Fibroblast of pulmonary artery (primary cell): Measurements from ENCODE around the gene YAP1.
A peak's percentile ranks its signal among the peaks of the same experiment; 100 is the strongest.

Experiments
- DNase-seq: peaks from one replicate; pipeline ENCODE4 v3.0.0-alpha.2; 2010; ENCODE audit warnings: low read depth
- H3K4me3 ChIP-seq: replicated peaks from 2 replicates; pipeline ENCODE4 v1.5.1; 2011; ENCODE audit warnings: low read depth, mild to moderate bottlenecking, control low read depth, low read length, moderate library complexity
- TF ChIP-seq, protein P1 (sequence below): IDR thresholded peaks from 2 replicates; pipeline ENCODE4 v1.5.1; 2011; ENCODE audit warnings: mild to moderate bottlenecking, control low read depth, low read length, inconsistent platforms; ENCODE audit errors: missing control alignments

YAP1 gene

DNA sequence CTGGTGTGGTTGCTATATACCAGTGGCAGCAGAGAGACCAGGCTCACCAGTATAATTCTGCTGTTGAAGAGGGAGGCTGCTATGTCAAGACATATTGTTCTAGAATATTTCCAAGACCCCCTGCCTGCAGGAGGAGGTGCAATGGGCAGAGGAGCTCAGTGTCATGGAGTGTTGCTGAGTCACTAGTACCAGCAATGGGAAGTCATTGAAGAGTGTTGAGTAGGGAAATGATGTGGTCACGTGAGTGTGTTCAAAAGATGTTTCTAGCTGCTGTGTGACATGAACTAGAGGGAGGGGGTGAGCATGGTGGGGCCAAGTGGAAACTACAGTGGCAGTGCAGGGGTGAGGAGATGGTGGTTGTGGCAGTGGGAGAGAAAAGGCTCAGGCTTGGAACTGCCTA lies 130.8 kb downstream of the YAP1 start:
- TF ChIP-seq, protein P1, sequence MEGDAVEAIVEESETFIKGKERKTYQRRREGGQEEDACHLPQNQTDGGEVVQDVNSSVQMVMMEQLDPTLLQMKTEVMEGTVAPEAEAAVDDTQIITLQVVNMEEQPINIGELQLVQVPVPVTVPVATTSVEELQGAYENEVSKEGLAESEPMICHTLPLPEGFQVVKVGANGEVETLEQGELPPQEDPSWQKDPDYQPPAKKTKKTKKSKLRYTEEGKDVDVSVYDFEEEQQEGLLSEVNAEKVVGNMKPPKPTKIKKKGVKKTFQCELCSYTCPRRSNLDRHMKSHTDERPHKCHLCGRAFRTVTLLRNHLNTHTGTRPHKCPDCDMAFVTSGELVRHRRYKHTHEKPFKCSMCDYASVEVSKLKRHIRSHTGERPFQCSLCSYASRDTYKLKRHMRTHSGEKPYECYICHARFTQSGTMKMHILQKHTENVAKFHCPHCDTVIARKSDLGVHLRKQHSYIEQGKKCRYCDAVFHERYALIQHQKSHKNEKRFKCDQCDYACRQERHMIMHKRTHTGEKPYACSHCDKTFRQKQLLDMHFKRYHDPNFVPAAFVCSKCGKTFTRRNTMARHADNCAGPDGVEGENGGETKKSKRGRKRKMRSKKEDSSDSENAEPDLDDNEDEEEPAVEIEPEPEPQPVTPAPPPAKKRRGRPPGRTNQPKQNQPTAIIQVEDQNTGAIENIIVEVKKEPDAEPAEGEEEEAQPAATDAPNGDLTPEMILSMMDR = no peak
- DNase-seq = no peak
- no peak overlapping the region for H3K4me3 ChIP-seq

DNA sequence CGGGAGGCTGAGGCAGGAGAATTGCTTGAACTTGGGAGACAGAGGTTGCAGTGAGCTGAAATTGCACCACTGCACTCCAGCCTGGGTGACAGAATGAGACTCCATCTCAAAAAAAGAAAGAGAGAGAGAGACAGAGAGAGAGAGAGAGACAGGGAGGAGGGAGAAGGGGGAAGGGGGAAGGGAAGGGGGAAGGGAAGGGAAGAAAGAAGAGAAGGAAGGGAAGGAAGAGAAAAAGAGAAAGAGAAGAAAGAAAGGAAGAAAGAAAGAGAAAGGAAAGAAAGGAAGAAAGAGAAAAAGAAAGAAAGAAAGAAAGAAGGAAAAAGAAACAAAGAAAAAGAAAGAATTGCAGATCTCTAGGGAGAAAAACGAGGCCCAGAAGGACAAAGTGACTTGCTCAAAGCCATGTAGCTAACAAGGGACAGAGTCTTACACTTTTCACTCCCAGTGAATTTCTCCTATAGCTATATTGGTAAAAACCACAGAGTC lies 133.2 kb downstream of the YAP1 start:
- DNase-seq = no peak
- TF ChIP-seq, protein P1 = no peak

DNA sequence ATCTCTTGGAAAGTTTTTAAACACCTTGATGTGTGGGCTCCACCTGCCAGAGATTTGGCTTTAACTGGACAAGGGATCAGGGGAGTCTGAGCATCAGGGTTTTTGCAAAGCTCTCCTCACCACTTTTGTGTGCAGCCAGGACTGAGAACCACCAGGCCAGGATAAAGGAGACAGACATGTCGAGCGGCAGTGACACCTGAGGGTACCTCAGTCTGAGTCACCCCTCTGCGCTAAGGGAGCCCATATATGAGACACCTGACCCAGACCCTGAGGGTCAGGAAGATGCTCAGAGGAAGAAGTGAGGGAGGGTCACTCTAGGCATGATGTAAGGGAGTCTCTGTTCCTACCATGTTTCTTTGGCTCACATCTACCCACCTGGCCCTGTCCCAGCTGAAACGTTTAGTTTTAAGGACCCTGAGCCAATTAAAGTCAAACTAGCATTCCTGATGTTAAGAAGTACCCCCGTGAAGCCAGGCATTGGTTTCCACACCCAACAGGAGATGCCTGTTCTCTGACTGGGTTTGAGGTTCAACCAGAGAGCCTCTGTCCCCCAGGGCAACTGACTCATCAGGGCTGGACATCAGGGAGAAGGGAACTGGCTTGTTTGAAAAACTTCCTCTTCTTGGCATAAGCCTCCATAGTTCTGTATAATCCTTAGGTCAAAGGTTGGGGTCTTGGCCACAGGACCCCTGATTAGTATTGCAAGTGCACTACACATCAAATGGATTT lies 134.6 kb downstream of the YAP1 start:
- DNase-seq = peak; percentile 51
- H3K4me3 ChIP-seq = no peak overlapping the region
- TF ChIP-seq, protein P1 = no peak

More for the DNA sequence above, 133.2 kb downstream of the YAP1 start:
- no peak overlapping the region for H3K4me3 ChIP-seq

DNA sequence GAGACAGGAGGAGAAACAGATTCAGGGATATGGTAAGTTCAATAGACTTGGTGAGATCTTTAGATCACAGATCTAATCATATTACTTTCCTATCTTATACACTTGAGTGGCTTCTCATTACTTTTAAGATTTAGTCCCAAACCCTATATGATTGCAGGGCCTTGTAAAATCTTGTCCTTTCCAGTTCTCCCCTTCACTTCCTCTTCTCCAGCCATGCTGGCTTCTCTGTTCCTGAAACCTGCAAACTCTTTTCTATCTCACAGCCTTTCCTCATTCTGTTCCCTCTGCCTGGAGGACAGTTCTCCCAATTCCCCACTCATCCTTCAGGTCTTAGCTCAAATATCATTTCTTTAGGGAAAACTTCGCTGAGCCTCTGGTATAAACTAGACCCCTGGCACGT lies 141.2 kb downstream of the YAP1 start:
- DNase-seq = no peak
- TF ChIP-seq, protein P1 = no peak
- H3K4me3 ChIP-seq = no peak overlapping the region

DNA sequence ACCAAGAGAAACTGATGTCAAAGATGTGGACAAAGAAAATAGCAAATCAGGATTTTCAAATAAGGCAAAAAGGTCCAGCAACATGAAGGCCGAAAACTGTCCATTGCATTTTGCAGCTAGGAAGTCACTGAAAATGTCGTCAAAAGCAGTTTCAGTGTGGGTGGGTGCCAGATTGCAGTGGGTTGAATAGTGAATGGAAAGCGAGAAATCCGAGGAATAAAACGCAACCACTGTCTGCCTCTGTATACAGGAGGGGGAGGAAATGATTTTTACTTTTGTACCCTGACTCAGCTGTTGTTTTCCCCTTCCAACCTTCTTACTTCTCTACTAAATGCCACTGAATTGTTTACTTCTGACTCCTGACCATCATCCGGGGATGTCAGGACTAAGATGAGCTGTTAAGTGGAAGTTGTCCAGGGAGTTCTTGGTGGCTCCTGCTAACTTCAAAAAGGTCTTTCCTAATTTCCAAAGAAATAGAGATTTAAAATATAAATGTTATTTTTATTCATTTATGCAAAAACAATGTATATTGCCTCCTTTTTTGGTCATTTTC lies 142.2 kb downstream of the YAP1 start:
- DNase-seq = no peak
- H3K4me3 ChIP-seq = no peak overlapping the region
- TF ChIP-seq, protein P1 = no peak

DNA sequence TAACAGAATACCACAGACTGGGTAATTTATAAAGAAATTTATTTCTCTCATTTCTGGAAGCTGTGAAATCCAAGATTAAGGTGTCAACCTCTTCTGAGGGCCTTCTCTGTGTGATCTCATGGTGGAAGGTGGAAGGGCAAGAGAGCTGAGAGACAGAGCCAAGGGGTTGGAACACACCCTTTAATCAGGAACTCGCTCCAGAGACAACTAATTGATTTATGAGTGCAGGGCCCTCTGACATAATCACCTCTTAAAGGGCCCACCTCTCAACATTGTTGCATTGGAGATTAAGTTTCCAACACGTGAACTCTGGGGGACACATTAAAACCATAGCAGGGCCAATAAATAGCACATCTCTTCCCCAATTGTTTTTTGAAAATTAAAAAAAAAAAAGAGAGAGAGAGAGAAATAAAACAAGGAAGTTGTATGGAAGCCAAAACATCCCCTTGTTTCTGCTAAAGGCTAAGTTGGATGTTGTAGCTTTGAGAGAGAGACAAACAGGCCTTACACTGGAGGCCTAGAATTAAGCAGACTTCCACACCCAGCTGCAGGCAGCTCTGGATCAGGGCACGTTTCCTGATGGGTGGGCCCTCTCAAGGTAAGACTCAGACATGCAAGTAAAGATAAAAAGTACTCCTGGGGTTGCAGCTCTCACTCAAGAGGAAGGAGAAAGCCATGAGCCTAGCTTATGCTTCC lies 142.9 kb downstream of the YAP1 start:
- TF ChIP-seq, protein P1 = no peak
- no peak for DNase-seq
- no peak overlapping the region for H3K4me3 ChIP-seq
